ENCODE results near the gene MSL1. TPM values are rescaled to one million over a fixed set of nuclear protein-coding genes. Genes with fewer than 3 reads are reported as not detected.

MSL1 gene
- total RNA-seq, 1 experiment from 2014 or later: 72.9 TPM

DNA sequence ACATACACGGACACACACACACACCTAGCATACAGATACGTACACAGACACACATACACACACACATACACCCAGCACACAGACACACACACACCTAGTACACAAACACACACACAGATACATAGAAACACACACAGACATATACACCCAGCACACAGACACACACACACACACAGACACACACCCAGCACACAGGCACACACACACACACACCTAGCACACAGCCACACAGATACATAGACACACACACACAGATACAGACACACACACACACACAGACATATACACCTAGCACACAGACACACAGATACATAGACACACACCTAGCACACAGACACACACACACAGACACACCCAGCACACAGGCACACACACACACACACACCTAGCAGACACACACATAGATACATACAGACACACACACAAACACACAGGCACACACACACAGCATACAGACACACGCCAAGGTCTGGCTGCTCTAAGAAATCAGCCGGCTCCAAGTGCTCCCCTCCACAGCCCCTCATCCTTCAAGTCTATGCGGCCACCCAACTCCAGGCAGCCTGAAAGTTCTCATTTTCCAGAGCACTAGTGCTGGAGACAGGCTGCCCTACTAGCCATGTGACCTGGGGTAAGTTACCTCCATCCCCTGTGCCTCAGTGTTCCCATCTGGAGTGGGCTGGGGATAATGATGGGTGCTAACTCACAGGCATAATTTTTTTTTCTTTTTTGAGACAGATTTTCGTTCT lies 34.5 kb upstream of the MSL1 start:
- H3K4me3 ChIP-seq: no peak overlapping the region
- H3K36me3 ChIP-seq: no peaks in the 10 kb centered on the region
- H3K27me3 ChIP-seq: no peaks in the 10 kb centered on the region
- no peaks in the 10 kb centered on the region for H3K9me3 ChIP-seq (replicated peaks)
- no peaks in the 10 kb centered on the region for H3K4me1 ChIP-seq
- DNase-seq: no peak
- no peak overlapping the region for H3K27ac ChIP-seq

DNA sequence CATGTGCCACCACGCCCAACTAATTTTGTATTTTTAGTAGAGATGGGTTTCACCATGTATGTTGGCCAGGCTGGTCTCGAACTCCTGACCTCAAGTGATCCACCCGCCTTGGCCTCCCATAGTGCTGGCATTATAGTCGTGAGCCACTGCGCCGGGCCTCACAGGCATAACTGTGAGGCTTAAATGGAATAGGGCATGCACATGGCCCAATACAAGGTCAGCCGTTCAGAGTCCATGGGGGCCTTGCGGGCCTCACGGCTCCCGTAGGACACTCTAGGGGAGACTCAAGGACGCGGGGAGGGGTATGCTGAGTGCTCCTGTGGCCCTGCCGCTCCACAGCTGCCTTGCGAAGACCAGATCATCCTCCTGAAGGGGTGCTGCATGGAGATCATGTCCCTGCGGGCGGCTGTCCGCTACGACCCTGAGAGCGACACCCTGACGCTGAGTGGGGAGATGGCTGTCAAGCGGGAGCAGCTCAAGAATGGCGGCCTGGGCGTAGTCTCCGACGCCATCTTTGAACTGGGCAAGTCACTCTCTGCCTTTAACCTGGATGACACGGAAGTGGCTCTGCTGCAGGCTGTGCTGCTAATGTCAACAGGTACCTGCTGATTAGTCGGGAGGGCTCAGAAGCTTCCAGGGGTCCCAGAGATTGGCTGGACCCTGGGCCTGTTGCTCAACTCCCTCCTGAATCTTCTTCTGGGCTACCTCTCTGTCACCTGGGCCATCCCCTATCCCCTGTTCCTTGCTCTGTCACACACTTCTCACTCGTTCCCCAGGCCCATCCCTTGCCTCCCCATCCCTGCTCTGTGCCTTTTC lies 33.7 kb upstream of the MSL1 start:
- Histone ChIP-seq H3K27ac (no peak overlapping the region), H3K4me3 (no peak overlapping the region), H3K4me1 (no peaks in the 10 kb centered on the region), H3K9me3 (replicated peaks) (no peaks in the 10 kb centered on the region), H3K36me3 (no peaks in the 10 kb centered on the region), H3K27me3 (no peaks in the 10 kb centered on the region)
- no peak for DNase-seq

DNA sequence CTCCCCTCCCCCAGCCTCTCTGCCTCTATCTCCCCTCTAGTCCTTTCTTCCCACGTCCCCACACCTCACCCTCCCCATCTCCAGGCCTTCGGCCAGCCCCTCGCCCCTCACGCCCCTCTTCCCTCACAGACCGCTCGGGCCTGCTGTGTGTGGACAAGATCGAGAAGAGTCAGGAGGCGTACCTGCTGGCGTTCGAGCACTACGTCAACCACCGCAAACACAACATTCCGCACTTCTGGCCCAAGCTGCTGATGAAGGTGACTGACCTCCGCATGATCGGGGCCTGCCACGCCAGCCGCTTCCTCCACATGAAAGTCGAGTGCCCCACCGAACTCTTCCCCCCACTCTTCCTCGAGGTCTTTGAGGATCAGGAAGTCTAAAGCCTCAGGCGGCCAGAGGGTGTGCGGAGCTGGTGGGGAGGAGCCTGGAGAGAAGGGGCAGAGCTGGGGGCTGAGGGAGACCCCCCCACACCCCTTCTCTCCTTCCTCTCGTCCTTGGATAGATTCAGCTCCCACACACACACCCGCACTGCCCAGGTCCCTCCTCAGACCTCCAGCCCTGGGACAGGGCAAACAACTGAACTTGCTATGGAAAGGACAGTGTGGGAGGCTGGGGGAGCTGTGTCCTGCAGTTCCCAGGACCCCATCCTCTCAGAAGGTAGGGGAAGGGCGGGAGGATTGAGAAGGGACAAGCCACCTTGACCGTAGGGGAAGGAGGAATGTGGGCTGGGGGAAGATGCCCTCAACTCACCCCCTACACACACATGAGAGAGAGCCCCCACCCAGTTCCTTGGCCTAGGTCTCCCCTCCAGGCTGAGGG lies 32.5 kb upstream of the MSL1 start:
- DNase-seq: no peak
- Histone ChIP-seq H3K27me3 (no peaks in the 10 kb centered on the region), H3K4me1 (no peaks in the 10 kb centered on the region), H3K4me3 (no peak overlapping the region), H3K36me3 (no peaks in the 10 kb centered on the region), H3K27ac (no peak overlapping the region), H3K9me3 (replicated peaks) (no peaks in the 10 kb centered on the region)

DNA sequence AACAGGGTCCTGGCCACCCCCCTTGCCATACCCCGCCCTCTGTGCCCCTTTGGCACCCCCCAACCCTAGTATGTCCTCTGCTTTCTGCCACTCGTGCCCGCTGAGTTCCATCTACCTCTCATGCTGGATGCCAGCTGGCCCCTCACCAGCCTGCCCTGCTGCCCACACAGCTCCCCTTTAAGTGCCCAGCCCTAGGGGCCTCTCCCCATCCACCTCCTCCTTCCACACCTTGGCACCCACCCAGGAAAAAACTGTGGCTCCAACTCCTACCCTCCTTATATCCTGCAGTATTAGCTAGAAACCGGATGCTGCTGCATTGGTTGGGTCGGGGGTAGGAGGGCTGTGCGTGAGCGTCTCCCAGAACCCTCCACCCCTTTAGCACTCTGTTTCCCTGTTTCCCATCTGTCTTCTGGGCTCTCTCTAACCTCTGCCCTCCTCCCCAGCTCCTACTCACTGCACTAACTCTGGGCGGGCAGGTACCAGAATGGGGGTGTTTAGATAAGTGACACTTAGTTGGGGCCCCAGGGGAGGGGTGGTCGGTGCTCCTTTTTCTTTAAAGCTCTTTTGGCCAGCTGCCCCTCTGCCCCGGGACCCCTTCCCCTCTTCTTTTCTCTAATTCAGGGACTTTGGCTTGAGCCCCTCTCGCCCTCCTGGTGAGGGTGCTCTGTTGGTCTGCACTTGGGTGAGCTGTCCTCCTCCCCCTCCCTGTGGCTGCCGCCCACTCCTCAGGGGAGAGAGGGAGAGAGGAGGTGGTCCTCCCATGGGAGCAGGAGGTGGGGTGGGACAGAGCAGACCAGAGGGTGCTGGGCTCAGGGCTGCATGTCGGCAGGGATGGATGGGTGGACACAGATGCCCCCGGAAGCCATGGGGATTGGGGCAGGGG lies 31.3 kb upstream of the MSL1 start:
- H3K27ac ChIP-seq: no peak overlapping the region
- H3K36me3 ChIP-seq: no peaks in the 10 kb centered on the region

DNA sequence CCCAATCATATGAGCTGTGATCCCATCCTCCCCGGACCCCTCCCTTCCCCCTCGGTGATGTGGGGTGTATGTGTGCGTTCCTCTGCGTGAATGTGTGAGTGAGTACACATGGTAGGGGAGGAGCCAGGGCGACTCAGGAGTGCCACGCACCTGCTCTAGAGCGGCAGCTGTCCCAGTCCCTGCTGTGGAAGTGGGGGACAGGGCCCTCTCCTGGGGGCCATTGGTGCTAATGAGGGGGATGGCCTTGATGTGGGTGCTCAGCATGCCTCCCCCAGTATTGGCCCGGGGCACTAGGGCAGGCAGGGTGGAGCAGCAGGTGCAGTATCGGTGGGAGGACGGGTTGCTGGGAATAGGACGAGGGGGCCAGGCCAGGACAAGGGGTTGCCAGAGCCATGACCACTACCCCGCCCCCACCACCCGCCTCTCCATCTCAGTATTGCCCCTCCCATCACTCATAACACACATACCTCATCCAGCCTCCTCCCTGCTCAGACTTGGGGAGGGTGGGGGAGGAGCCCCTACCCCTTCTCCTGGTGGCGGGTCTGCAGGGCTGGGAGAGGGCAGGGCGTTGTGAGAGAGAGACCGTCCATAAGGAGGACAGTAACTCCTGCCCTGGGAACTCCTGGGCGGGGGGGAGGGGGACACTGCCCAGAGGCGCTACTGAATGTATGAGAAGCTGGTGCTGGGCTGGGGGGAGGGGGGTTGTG lies 29.9 kb upstream of the MSL1 start:
- Histone ChIP-seq H3K4me1 (no peaks in the 10 kb centered on the region), H3K27ac (no peak overlapping the region), H3K36me3 (no peaks in the 10 kb centered on the region), H3K9me3 (replicated peaks) (no peaks in the 10 kb centered on the region), H3K4me3 (no peak overlapping the region), H3K27me3 (no peaks in the 10 kb centered on the region)
- DNase-seq: no peak

More for the DNA sequence above, 31.3 kb upstream of the MSL1 start:
- DNase-seq: no peak
- Histone ChIP-seq H3K9me3 (replicated peaks) (no peaks in the 10 kb centered on the region), H3K4me3 (no peak overlapping the region), H3K4me1 (no peaks in the 10 kb centered on the region), H3K27me3 (no peaks in the 10 kb centered on the region)

DNA sequence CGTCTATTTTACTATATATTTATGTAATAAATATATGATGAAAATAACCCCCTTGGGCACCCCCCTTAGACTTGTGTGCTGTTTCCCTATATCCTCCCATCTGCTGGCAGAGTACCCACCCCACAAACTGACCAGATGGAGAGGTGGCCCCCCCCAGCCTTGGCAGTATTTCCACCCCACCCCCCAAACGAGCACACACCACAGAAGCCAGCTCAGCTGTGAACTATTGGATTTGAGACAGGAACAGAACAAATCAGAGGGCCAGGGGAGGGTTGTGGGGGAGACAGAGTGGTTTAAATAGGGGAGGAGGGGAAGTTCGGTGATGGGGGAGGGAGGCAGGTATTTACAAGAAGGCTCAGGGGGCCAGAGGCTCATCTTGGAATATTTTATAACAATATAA lies 29.2 kb upstream of the MSL1 start:
- no peak for DNase-seq

DNA sequence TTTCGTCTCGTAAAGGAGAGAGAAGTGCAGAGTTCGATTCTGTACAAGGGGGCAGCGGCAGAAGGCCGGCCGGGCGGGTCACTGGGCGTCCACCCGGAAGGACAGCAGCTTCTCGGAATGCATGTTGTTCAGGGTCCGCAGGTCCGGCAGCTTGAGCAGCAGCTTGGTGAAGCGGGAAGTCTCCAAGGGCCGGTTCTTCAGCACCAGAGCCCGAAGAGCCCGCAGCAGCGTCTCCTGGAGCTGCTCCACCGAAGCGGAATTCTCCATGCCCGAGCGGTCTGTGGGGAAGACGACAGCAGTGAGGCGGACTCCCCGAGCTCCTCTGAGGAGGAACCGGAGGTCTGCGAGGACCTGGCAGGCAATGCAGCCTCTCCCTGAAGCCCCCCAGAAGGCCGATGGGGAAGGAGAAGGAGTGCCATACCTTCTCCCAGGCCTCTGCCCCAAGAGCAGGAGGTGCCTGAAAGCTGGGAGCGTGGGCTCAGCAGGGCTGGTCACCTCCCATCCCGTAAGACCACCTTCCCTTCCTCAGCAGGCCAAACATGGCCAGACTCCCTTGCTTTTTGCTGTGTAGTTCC lies 28.7 kb upstream of the MSL1 start:
- no peaks in the 10 kb centered on the region for H3K36me3 ChIP-seq
- no peaks in the 10 kb centered on the region for H3K27me3 ChIP-seq
- H3K27ac ChIP-seq: no peak overlapping the region
- no peak overlapping the region for H3K4me3 ChIP-seq
- no peaks in the 10 kb centered on the region for H3K9me3 ChIP-seq (replicated peaks)
- no peak for DNase-seq
- H3K4me1 ChIP-seq: no peaks in the 10 kb centered on the region; the same call in 1 of the 2 replicates

More for the DNA sequence above, 29.2 kb upstream of the MSL1 start:
- H3K27me3 ChIP-seq: no peaks in the 10 kb centered on the region
- H3K9me3 ChIP-seq (replicated peaks): no peaks in the 10 kb centered on the region
- H3K27ac ChIP-seq: no peak overlapping the region
- no peaks in the 10 kb centered on the region for H3K36me3 ChIP-seq
- no peak overlapping the region for H3K4me3 ChIP-seq
- no peaks in the 10 kb centered on the region for H3K4me1 ChIP-seq

DNA sequence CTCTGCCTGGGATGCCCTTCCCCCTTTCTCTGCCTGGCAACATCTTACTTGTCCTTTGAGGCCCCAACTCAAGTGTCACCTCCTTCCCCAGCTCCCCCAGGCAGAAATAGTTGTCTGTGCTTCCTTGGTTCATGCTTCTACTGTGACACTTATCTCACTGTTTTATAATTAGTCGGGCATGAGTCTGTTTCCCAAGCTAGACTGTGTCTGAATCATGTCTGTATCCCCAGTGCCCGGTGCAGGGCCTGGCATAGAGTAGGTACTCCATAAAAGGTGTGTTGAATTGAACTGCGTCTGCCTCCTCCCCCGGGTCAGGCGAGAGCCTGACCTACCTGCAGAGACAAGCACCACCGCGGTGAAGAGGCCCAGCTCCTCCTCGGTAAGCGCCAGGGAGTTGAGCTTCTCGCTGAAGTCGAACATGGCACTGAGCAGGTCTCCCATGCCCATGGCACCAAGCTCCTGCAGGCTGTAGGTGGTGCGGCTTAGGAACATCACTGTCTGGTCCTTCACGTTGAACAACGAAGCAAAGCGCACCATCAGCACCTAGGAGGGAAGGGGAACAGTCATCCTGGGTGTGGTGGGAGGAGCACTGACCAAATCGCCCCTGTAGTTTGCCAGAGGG lies 28.1 kb upstream of the MSL1 start:
- no peaks in the 10 kb centered on the region for H3K36me3 ChIP-seq
- no peaks in the 10 kb centered on the region for H3K27me3 ChIP-seq
- no peak overlapping the region for H3K27ac ChIP-seq
- peaks cover 5% of the 10 kb centered on the region for H3K4me1 ChIP-seq
- H3K9me3 ChIP-seq (replicated peaks): no peaks in the 10 kb centered on the region
- no peak for DNase-seq
- no peak overlapping the region for H3K4me3 ChIP-seq

DNA sequence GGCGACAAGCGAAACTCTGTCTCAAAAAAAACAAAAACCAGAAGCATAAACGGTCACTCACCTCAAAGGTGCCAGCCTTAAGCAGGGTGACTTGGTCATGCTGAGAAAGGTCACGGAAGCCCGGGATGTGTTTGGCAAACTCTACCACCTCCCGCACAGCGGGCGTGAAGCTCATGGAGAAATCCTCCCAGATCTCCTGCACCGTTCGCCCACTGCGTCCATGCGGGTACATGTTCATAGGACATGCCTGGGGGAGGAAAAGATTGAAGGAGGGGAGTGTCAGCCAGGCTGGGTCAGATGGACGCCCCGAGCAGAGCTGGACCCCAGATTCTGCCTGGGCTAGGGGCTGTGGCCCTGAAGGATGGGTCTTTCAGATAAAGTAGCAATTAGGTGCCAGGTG lies 26.9 kb upstream of the MSL1 start:
- Histone ChIP-seq H3K27ac (no peak overlapping the region), H3K4me3 (no peak overlapping the region), H3K9me3 (replicated peaks) (no peaks in the 10 kb centered on the region), H3K36me3 (no peaks in the 10 kb centered on the region), H3K4me1 (peaks cover 12% of the 10 kb centered on the region), H3K27me3 (no peaks in the 10 kb centered on the region)
- DNase-seq: no peak

DNA sequence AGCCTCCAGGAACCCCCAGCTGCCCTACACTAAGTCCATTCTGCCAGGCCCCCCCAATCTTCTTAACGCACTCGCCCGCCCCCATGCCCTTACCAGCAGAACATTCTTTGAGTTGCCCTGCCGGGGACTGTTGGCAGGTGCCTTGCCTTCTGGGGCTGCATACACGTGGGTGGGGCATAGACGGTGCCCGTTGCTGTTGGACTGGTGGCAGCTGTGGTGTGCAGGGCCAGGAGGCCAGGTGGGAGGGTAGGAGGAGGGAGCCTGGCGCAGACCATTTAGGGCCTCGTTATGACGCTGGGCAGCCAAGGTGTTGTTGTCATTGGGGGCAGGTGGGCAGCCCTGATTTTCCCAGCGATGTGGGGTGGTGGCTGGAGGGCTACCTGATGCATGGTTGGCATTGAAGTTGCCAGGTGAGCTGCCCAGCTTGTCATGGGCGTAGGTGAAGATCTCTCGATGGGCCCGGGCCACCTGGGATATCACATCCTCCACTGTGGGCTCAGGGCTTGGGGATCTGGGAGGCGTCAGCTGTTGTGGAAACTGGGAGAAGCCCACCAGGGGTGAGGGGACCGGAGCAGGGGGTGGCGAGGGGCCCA lies 26.3 kb upstream of the MSL1 start:
- peaks cover 12% of the 10 kb centered on the region for H3K4me1 ChIP-seq
- no peaks in the 10 kb centered on the region for H3K9me3 ChIP-seq (replicated peaks)
- H3K27me3 ChIP-seq: no peaks in the 10 kb centered on the region
- no peak for DNase-seq
- H3K36me3 ChIP-seq: no peaks in the 10 kb centered on the region
- no peak overlapping the region for H3K4me3 ChIP-seq
- H3K27ac ChIP-seq: no peak overlapping the region

DNA sequence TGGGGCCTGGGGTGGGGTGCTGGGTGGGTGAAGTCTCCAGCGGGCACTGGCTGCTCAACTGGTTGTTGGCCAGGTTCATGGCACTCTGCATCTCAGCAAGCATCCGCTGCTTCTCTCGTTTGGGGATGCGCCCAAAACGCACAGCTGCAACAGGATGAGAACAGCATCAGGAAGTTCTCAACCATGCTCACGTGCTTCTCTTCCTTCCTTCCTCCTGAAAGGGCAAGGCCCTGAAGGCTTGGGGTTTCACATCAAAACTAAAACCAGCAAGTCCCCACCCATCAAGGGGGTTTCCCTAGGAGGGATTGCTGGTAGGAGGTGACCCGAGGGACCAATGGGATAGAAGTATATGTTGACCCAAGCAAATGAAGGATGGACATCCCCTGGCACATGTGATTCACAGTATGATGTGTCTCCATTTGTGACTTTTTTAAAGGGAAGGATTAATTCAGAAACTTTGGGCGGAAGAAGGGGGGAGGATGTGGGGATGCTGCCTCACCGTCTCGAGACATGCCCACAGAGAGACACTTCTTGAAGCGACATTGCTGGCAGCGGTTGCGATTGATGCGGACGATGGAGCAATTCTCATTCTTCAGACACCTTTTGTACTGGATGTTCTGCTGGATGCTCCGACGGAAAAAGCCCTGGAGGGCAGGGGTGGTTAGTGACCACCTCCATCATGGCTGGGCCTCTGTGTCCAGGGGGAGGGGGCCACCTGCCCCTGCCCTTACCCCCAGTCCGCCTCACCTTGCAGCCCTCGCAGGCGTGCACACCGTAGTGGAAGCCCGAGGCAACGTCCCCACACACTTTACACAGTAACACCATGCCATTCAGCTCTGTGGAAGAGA lies 25.6 kb upstream of the MSL1 start:
- H3K36me3 ChIP-seq: no peaks in the 10 kb centered on the region
- DNase-seq: no peak
- no peaks in the 10 kb centered on the region for H3K27me3 ChIP-seq
- H3K4me1 ChIP-seq: peaks cover 14% of the 10 kb centered on the region
- no peak overlapping the region for H3K4me3 ChIP-seq
- H3K9me3 ChIP-seq (replicated peaks): no peaks in the 10 kb centered on the region
- H3K27ac ChIP-seq: no peak overlapping the region

DNA sequence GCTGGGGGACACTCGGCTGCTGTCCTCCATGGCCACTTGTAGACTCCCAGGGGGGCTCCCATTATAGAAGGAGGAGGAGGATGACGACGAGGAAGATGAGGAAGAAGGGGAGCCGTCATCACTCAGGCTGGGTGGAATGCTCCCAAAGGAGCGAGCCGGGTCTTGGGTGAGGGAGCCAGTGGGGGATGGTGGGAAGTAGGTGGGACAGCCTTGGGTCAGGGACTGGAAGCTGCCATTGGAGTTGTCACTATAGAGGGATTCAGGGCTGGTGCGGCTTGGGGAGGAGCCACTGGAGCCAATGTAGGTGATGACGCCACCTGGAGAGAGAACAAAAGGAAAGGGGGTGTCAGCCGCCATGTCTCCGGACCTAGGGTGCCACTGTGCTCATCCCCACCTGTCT lies 24.7 kb upstream of the MSL1 start:
- Histone ChIP-seq H3K27ac (no peak overlapping the region), H3K4me1 (peaks cover 20% of the 10 kb centered on the region), H3K9me3 (replicated peaks) (no peaks in the 10 kb centered on the region), H3K27me3 (no peaks in the 10 kb centered on the region), H3K4me3 (no peak overlapping the region), H3K36me3 (no peaks in the 10 kb centered on the region)
- no peak for DNase-seq
